Panc1 (cell line): ENCODE data around the gene GRAMD1A. TPM values are rescaled to one million over a fixed set of nuclear protein-coding genes. Genes with fewer than 3 reads are reported as not detected.

ENCODE experiments used
- ATAC-seq: fragments of 200-7000 bp; cut with Tn5 transposase; 2 replicates; pipeline ENCODE4 v1.9.1; 2020; ENCODE audit warnings: mild to moderate bottlenecking, moderate library complexity
- BruUV-seq: library from RNA; stranded (reverse); fragments of 400-500 nt; replicated peaks from 2 replicates; lab custom pipeline; 2021; lab: Mats Ljungman, UMichigan
- CTCF ChIA-PET: fragments of 300-600 bp; sonication (Branson Sonifier 250); formaldehyde crosslinking; loops from one replicate; lab custom pipeline; 2022; ENCODE audit warnings: antibody characterized with exemption; lab: Charles Lee
- POLR2A ChIA-PET: fragments of 300-600 bp; sonication (Branson Sonifier 250); formaldehyde crosslinking; loops from one replicate; lab custom pipeline; 2022; ENCODE audit warnings: antibody characterized with exemption; lab: Charles Lee
- DNase-seq: peaks from one replicate; pipeline ENCODE4 v3.0.0-alpha.2; 2010; ENCODE audit warnings: low read depth, low spot score
- H3K27ac ChIP-seq: 2 replicates; pipeline ENCODE4 v1.5.1; 2011; ENCODE audit warnings: mild to moderate bottlenecking, low read length, inconsistent platforms
- H3K27me3 ChIP-seq: fragments of 200-500 bp; sonication (Bioruptor generic); 2 replicates; pipeline ENCODE4 v1.6.0; 2014; ENCODE audit warnings: low read length, inconsistent platforms; ENCODE audit not compliant: control insufficient read depth, insufficient read depth
- H3K36me3 ChIP-seq: fragments of 200-500 bp; sonication (Bioruptor generic); 2 replicates; pipeline ENCODE4 v1.5.1; 2014; ENCODE audit warnings: inconsistent platforms, mild to moderate bottlenecking, low read length, moderate library complexity; ENCODE audit not compliant: control insufficient read depth, insufficient read depth
- H3K4me1 ChIP-seq: 2 replicates; pipeline ENCODE4 v1.5.1; 2011; ENCODE audit warnings: inconsistent platforms, mild to moderate bottlenecking, low read length, moderate library complexity; ENCODE audit not compliant: control insufficient read depth, insufficient read depth
- H3K4me3 ChIP-seq, 2 experiments: 2 replicates each; pipeline ENCODE4 v1.5.1; 2011 to 2012; ENCODE audit warnings: low read depth in 2 of 2, low read length in 2 of 2, mild to moderate bottlenecking in 2 of 2, inconsistent platforms in 1 of 2, moderate library complexity in 1 of 2
- H3K9me3 ChIP-seq: fragments of 200-500 bp; sonication (Bioruptor generic); 2 replicates; pipeline ENCODE4 v1.5.1; 2014; ENCODE audit warnings: low read depth, mild to moderate bottlenecking, inconsistent platforms, low read length, moderate library complexity; ENCODE audit not compliant: control insufficient read depth, insufficient read depth
- POLR2AphosphoS5 ChIP-seq: IDR thresholded peaks from 2 replicates; pipeline ENCODE4 v1.6.1; 2012; ENCODE audit warnings: mild to moderate bottlenecking, low read depth, low read length, moderate library complexity
- SIN3A ChIP-seq: IDR thresholded peaks from 2 replicates; pipeline ENCODE4 v1.6.1; 2012; ENCODE audit warnings: low read depth, mild to moderate bottlenecking, low read length, moderate library complexity, borderline replicate concordance; ENCODE audit not compliant: insufficient read depth
- TCF7L2 ChIP-seq: IDR thresholded peaks from 2 replicates; pipeline ENCODE4 v1.6.1; 2011; ENCODE audit warnings: mild to moderate bottlenecking, low read depth, low read length, inconsistent platforms
- in situ Hi-C: cut with HindIII; loops from 2 replicates; pipeline ENCODE4 v1.10.0; 2016; ENCODE audit warnings: low sequenced_read_pairs, low pct_unique_long_range_greater_than_20kb
- intact Hi-C: fragments of 100-400 bp; cut with micrococcal nuclease; formaldehyde crosslinking; loops from one replicate; pipeline ENCODE4 v1.10.0; 2022; ENCODE audit not compliant: unreplicated experiment
- total RNA-seq: library from RNA; stranded (reverse); gene quantifications from one replicate; pipeline ENCODE4 v1.2.1, GENCODE V29; 2021; ENCODE audit not compliant: unreplicated experiment
- TF ChIP-seq, protein P1 (sequence below), 2 experiments: IDR thresholded peaks; 2 replicates each; pipeline ENCODE4 v1.6.1; 2011 to 2012; ENCODE audit warnings: low read depth in 2 of 2, control low read depth in 1 of 2, low read length in 1 of 2, mild to moderate bottlenecking in 1 of 2, moderate library complexity in 1 of 2; ENCODE audit not compliant: insufficient read depth in 1 of 2
- TF ChIP-seq, protein P2 (sequence below): fragments of 450-650 bp; IDR thresholded peaks from 2 replicates; pipeline ENCODE4 v1.5.1; 2017; ENCODE audit warnings: mild to moderate bottlenecking

The GRAMD1A gene
- total RNA-seq, 1 experiment from 2014 or later: 69.9 TPM

DNA sequence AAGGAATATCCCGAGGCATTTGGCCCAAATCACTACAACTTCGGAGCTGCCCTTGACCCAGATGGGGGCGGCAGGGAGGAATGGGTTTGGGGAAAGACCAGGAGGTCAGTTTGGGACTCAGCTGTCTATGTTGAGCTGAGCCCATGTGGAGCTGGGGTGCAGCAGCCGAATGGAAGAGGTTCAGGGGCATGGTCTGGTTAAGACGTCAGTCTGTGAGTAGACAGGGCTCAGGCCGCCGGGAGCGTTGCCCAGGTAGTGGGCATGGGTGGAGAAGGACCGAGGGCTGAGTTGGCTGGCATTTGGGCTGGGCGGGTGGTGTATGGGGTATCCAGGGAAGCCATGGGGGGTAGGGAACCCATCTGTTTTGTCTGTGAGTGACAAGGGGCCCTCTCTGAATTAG lies 20.9 kb downstream of the GRAMD1A start:
- BruUV-seq: no TSS peak
- ChIA-PET CTCF (no interaction called here), POLR2A (no interaction called here)
- no peaks in the 10 kb centered on the region for H3K9me3 ChIP-seq
- H3K36me3 ChIP-seq: no peaks in the 10 kb centered on the region
- no peaks in the 10 kb centered on the region for H3K4me1 ChIP-seq
- in situ Hi-C loops: no loop called here
- no peak for ATAC-seq
- H3K4me3 ChIP-seq: no peak overlapping the region
- no peak overlapping the region for H3K27ac ChIP-seq
- H3K27me3 ChIP-seq: no peaks in the 10 kb centered on the region
- intact Hi-C loops: no loop called here
- no peak for DNase-seq
- TF ChIP-seq SIN3A: no peak
- TF ChIP-seq, protein P1, sequence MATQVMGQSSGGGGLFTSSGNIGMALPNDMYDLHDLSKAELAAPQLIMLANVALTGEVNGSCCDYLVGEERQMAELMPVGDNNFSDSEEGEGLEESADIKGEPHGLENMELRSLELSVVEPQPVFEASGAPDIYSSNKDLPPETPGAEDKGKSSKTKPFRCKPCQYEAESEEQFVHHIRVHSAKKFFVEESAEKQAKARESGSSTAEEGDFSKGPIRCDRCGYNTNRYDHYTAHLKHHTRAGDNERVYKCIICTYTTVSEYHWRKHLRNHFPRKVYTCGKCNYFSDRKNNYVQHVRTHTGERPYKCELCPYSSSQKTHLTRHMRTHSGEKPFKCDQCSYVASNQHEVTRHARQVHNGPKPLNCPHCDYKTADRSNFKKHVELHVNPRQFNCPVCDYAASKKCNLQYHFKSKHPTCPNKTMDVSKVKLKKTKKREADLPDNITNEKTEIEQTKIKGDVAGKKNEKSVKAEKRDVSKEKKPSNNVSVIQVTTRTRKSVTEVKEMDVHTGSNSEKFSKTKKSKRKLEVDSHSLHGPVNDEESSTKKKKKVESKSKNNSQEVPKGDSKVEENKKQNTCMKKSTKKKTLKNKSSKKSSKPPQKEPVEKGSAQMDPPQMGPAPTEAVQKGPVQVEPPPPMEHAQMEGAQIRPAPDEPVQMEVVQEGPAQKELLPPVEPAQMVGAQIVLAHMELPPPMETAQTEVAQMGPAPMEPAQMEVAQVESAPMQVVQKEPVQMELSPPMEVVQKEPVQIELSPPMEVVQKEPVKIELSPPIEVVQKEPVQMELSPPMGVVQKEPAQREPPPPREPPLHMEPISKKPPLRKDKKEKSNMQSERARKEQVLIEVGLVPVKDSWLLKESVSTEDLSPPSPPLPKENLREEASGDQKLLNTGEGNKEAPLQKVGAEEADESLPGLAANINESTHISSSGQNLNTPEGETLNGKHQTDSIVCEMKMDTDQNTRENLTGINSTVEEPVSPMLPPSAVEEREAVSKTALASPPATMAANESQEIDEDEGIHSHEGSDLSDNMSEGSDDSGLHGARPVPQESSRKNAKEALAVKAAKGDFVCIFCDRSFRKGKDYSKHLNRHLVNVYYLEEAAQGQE (IDR thresholded peaks at IDR 0.05; ENCODE audit: insufficient read depth in 1 of 2, low read depth in 2 of 2, low read length in 1 of 2): no peak
- TF ChIP-seq POLR2AphosphoS5: no peak
- TF ChIP-seq TCF7L2: no peak
- TF ChIP-seq, protein P2, sequence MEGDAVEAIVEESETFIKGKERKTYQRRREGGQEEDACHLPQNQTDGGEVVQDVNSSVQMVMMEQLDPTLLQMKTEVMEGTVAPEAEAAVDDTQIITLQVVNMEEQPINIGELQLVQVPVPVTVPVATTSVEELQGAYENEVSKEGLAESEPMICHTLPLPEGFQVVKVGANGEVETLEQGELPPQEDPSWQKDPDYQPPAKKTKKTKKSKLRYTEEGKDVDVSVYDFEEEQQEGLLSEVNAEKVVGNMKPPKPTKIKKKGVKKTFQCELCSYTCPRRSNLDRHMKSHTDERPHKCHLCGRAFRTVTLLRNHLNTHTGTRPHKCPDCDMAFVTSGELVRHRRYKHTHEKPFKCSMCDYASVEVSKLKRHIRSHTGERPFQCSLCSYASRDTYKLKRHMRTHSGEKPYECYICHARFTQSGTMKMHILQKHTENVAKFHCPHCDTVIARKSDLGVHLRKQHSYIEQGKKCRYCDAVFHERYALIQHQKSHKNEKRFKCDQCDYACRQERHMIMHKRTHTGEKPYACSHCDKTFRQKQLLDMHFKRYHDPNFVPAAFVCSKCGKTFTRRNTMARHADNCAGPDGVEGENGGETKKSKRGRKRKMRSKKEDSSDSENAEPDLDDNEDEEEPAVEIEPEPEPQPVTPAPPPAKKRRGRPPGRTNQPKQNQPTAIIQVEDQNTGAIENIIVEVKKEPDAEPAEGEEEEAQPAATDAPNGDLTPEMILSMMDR: no peak

DNA sequence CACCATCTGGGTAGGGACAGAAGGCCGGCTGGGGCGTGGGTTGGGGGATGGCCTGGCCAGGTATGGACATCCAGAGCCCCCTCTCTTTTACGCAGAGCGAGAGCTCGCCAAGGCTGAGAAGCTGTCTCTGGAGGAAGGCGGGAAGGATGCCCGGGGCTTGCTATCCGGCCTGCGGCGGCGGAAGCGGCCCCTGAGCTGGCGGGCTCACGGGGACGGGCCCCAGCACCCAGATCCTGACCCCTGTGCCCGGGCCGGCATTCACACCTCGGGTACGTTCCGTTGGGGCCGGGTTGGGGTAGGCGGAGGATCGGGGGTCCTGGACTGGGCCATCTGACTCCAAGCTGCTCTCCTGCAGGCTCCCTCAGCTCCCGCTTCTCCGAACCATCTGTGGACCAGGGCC lies 21.5 kb downstream of the GRAMD1A start:
- Histone ChIP-seq H3K27me3 (no peaks in the 10 kb centered on the region), H3K4me1 (no peaks in the 10 kb centered on the region), H3K27ac (no peak overlapping the region), H3K36me3 (no peaks in the 10 kb centered on the region), H3K9me3 (no peaks in the 10 kb centered on the region), H3K4me3 (no peak overlapping the region)
- BruUV-seq: no TSS peak
- no peak for TF ChIP-seq SIN3A
- TF ChIP-seq TCF7L2: no peak
- TF ChIP-seq, protein P1 (IDR thresholded peaks at IDR 0.05; ENCODE audit: insufficient read depth in 1 of 2, low read depth in 2 of 2, low read length in 1 of 2): no peak
- intact Hi-C loops (no loop called here), in situ Hi-C loops (no loop called here)
- ChIA-PET POLR2A (no interaction called here), CTCF (no interaction called here)
- DNase-seq: no peak
- ATAC-seq: no peak
